Common myeloid progenitor, CD34-positive (primary cell): ENCODE measurements around the gene TBC1D22A.

Experiments
- CTCF ChIA-PET: fragments of 350-600 bp; sonication (Branson Sonifier 250); formaldehyde crosslinking; loops from one replicate; lab custom pipeline; 2021; ENCODE audit warnings: antibody characterized with exemption; lab: Charles Lee
- POLR2A ChIA-PET: fragments of 350-600 bp; sonication (Branson Sonifier 250); formaldehyde crosslinking; loops from one replicate; lab custom pipeline; 2021; ENCODE audit warnings: antibody characterized with exemption; lab: Charles Lee
- DNase-seq, 3 donors: peaks; one replicate each; pipeline versions ENCODE4 v3.0.0 to v3.0.0-alpha.2; 2013
- H3K27ac ChIP-seq, 2 experiments: 1 replicate in 1 of 2; 2 replicates in 1 of 2; pipeline ENCODE4 v1.7.0; 2013; ENCODE audit warnings: inconsistent platforms in 2 of 2, low read length in 2 of 2, mild to moderate bottlenecking in 2 of 2, low read depth in 1 of 2, moderate library complexity in 1 of 2; ENCODE audit not compliant: severe bottlenecking in 2 of 2, insufficient read depth in 1 of 2, poor library complexity in 1 of 2
- H3K27me3 ChIP-seq, 5 experiments: replicated peaks in 2 of 5; 1 replicate in 3 of 5; 2 replicates in 2 of 5; pipeline versions ENCODE4 v1.6.1 to v1.7.0; 2013; ENCODE audit warnings: low read length in 4 of 5, mild to moderate bottlenecking in 2 of 5, moderate library complexity in 2 of 5, inconsistent platforms in 1 of 5; ENCODE audit not compliant: insufficient read depth in 5 of 5, control insufficient read depth in 4 of 5
- H3K36me3 ChIP-seq, 4 experiments: 1 replicate in 2 of 4; 2 replicates in 2 of 4; pipeline versions ENCODE4 v1.6.1 to v1.7.0; 2013; ENCODE audit warnings: low read length in 3 of 4, control low read depth in 1 of 4, mild to moderate bottlenecking in 1 of 4; ENCODE audit not compliant: control insufficient read depth in 4 of 4, insufficient read depth in 4 of 4
- H3K4me1 ChIP-seq, 4 experiments: 1 replicate in 3 of 4; 2 replicates in 1 of 4; pipeline versions ENCODE4 v1.6.1 to v1.7.1; 2013; ENCODE audit warnings: low read length in 3 of 4, mild to moderate bottlenecking in 3 of 4, control low read depth in 1 of 4, inconsistent platforms in 1 of 4, moderate library complexity in 1 of 4; ENCODE audit not compliant: control insufficient read depth in 4 of 4, insufficient read depth in 4 of 4; ENCODE audit errors: control extremely low read depth in 1 of 4
- H3K4me3 ChIP-seq, 7 experiments: 1 replicate in 4 of 7; 2 replicates in 3 of 7; pipeline versions ENCODE4 v1.5.1 to v1.7.0; 2013; ENCODE audit warnings: mild to moderate bottlenecking in 7 of 7, low read length in 6 of 7, moderate library complexity in 6 of 7, inconsistent platforms in 2 of 7, low read depth in 2 of 7, control low read depth in 1 of 7; ENCODE audit not compliant: insufficient read depth in 4 of 7, control insufficient read depth in 1 of 7; ENCODE audit errors: extremely low read depth in 1 of 7
- H3K9me3 ChIP-seq, 5 experiments: 1 replicate in 4 of 5; 2 replicates in 1 of 5; pipeline versions ENCODE4 v1.6.1 to v1.7.1; 2013; ENCODE audit warnings: low read length in 4 of 5, mild to moderate bottlenecking in 2 of 5, inconsistent platforms in 1 of 5, low read depth in 1 of 5, moderate library complexity in 1 of 5; ENCODE audit not compliant: control insufficient read depth in 4 of 5, insufficient read depth in 2 of 5; ENCODE audit errors: control extremely low read depth in 1 of 5
- WGBS: methylation state at CpG from one replicate; pipeline ENCODE4 v1.1.5; 2013; ENCODE audit not compliant: insufficient coverage; 5-methylcytosine and 5-hydroxymethylcytosine counted together

The TBC1D22A gene

GRCh38 chr22:47089796-47090460 is 327.5 kb downstream of the TBC1D22A start:
- ChIA-PET POLR2A (no interaction called here), CTCF (no interaction called here)
- Histone ChIP-seq H3K27ac (no peak overlapping the region), H3K36me3 (peaks cover 0 to 4% (median 0%) of the 10 kb centered on the region in 4 experiments), H3K4me3 (peak overlapping the region in 1 of 7 experiments; percentile 57), H3K27me3 (no peaks in the 10 kb centered on the region), H3K4me1 (peaks cover 0 to 6% (median 2%) of the 10 kb centered on the region in 4 experiments), H3K9me3 (peaks cover 1 to 16% (median 8%) of the 10 kb centered on the region in 5 experiments)
- no peak for DNase-seq
- WGBS, result 98% methylated on average over 20 of the region's 21 CpGs

- DNase-seq, result peak; percentile 63 to 89 (median 79)
- WGBS, result 16% methylated on average over 25 of the region's 29 CpGs
- Histone ChIP-seq H3K27me3 (no peaks in the 10 kb centered on the region), H3K27ac (no peak overlapping the region), H3K4me3 (peak overlapping the region; percentile 13 to 67 (median 40)), H3K36me3 (peaks cover 0 to 4% (median 0%) of the 10 kb centered on the region in 4 experiments), H3K9me3 (peaks cover 1 to 16% (median 8%) of the 10 kb centered on the region in 5 experiments), H3K4me1 (peaks cover 0 to 7% (median 3%) of the 10 kb centered on the region in 4 experiments)
- POLR2A ChIA-PET, result no interaction called here
- CTCF ChIA-PET, result no interaction called here
These were observed 328.3 kb downstream of the TBC1D22A start for GRCh38 chr22:47090591-47091245.

GRCh38 chr22:47091246-47091651 is 328.8 kb downstream of the TBC1D22A start:
- ChIA-PET CTCF (no interaction called here), POLR2A (interaction anchor here (0.6 kb wide), 1 partner anchor 329 kb away, joined by 4 read pairs; the partner anchor contains the start of gene TBC1D22A)
- Histone ChIP-seq H3K9me3 (peaks cover 1 to 16% (median 8%) of the 10 kb centered on the region in 5 experiments), H3K27ac (no peak overlapping the region), H3K27me3 (no peaks in the 10 kb centered on the region), H3K36me3 (peaks cover 0 to 4% (median 0%) of the 10 kb centered on the region in 4 experiments), H3K4me1 (peaks cover 0 to 7% (median 3%) of the 10 kb centered on the region in 4 experiments), H3K4me3 (peak overlapping the region; percentile 13 to 67 (median 40))
- WGBS, result 36% methylated on average over 17 of the region's 21 CpGs
- no peak for DNase-seq

GRCh38 chr22:47091921-47092700 is 329.7 kb downstream of the TBC1D22A start:
- Histone ChIP-seq H3K36me3 (peaks cover 0 to 4% (median 0%) of the 10 kb centered on the region in 4 experiments), H3K27ac (no peak overlapping the region), H3K9me3 (peaks cover 1 to 16% (median 8%) of the 10 kb centered on the region in 5 experiments), H3K27me3 (no peaks in the 10 kb centered on the region), H3K4me1 (peaks cover 0 to 7% (median 3%) of the 10 kb centered on the region in 4 experiments), H3K4me3 (no peak overlapping the region)
- ChIA-PET CTCF (no interaction called here), POLR2A (interaction anchor here (0.6 kb wide), 1 partner anchor 330 kb away, joined by 4 read pairs; the partner anchor contains the start of gene TBC1D22A)
- DNase-seq, result no peak
- 98% methylated on average over 16 of the region's 16 CpGs for WGBS

- H3K27me3 ChIP-seq, result no peaks in the 10 kb centered on the region
- 100% methylated on average over 8 of the region's 9 CpGs for WGBS
- ChIA-PET CTCF (no interaction called here), POLR2A (no interaction called here)
- peaks cover 0 to 4% (median 0%) of the 10 kb centered on the region in 4 experiments for H3K36me3 ChIP-seq
- H3K4me1 ChIP-seq, result peaks cover 0 to 7% (median 3%) of the 10 kb centered on the region in 4 experiments
- H3K4me3 ChIP-seq, result no peak overlapping the region
- H3K27ac ChIP-seq, result no peak overlapping the region
- H3K9me3 ChIP-seq, result peaks cover 1 to 16% (median 8%) of the 10 kb centered on the region in 5 experiments
- DNase-seq, result no peak
These were observed 330.5 kb downstream of the TBC1D22A start for GRCh38 chr22:47092896-47093311.

GRCh38 chr22:47093720-47094119 is 331.3 kb downstream of the TBC1D22A start:
- H3K27me3 ChIP-seq, result no peaks in the 10 kb centered on the region
- no peak for DNase-seq
- WGBS, result 100% methylated on average over 2 of the region's 4 CpGs

More at GRCh38 chr22:47093720-47094119, 331.3 kb downstream of the TBC1D22A start:
- Histone ChIP-seq H3K27ac (no peak overlapping the region), H3K9me3 (peaks cover 1 to 16% (median 8%) of the 10 kb centered on the region in 5 experiments), H3K4me3 (no peak overlapping the region), H3K36me3 (peaks cover 0 to 4% (median 0%) of the 10 kb centered on the region in 4 experiments), H3K4me1 (peaks cover 0 to 7% (median 3%) of the 10 kb centered on the region in 4 experiments)
- CTCF ChIA-PET, result no interaction called here
- POLR2A ChIA-PET, result no interaction called here
